Neural crest cell (in vitro differentiated cells): ENCODE results near the gene THRB. TPM values are rescaled to one million over a fixed set of nuclear protein-coding genes. Genes with fewer than 3 reads are reported as not detected.

Experiments used
- DNase-seq: peaks from one replicate; pipeline ENCODE4 v3.0.0; 2021; ENCODE audit warnings: low read depth, mixed read lengths, low spot score
- H3K27ac Mint-ChIP-seq: one replicate; pipeline ENCODE4 v1.8.0; 2021; ENCODE audit warnings: mild to moderate bottlenecking, mixed read lengths; ENCODE audit not compliant: unreplicated experiment
- H3K27me3 Mint-ChIP-seq: 2 replicates; pipeline ENCODE4 v1.8.0; 2021; ENCODE audit warnings: low read depth, mild to moderate bottlenecking, mixed read lengths
- H3K36me3 Mint-ChIP-seq: 2 replicates; pipeline ENCODE4 v1.8.0; 2021; ENCODE audit warnings: low read depth, mild to moderate bottlenecking, mixed read lengths
- H3K4me1 Mint-ChIP-seq: 2 replicates; pipeline ENCODE4 v1.8.0; 2021; ENCODE audit warnings: mixed read lengths
- H3K4me3 Mint-ChIP-seq: one replicate; pipeline ENCODE4 v1.8.0; 2021; ENCODE audit warnings: mild to moderate bottlenecking, mixed read lengths
- H3K9me3 Mint-ChIP-seq: 2 replicates; pipeline ENCODE4 v1.8.0; 2021; ENCODE audit warnings: mixed read lengths
- CTCF ChIP-seq: fragments of 200-600 bp; sonication (generic); conservative IDR thresholded peaks from 2 replicates; pipeline ENCODE4 v1.5.0; 2021; ENCODE audit warnings: antibody characterized with exemption, mild to moderate bottlenecking
- total RNA-seq: library from RNA; stranded (reverse); gene quantifications from 2 replicates; pipeline ENCODE4 v1.2.1, GENCODE V29; 2021

The THRB gene
- total RNA-seq, 1 donor from 2014 or later, result 0.65 TPM

GRCh38 chr3:24437326-24437725 lies 57.3 kb downstream of the THRB start:
- no peaks in the 10 kb centered on the region for H3K36me3 Mint-ChIP-seq
- no peak for DNase-seq
- no peaks in the 10 kb centered on the region for H3K4me1 Mint-ChIP-seq
- H3K9me3 Mint-ChIP-seq, result no peaks in the 10 kb centered on the region
- TF ChIP-seq CTCF, result no peak
- no peak overlapping the region for H3K27ac Mint-ChIP-seq
- no peak overlapping the region for H3K4me3 Mint-ChIP-seq
- H3K27me3 Mint-ChIP-seq, result no peaks in the 10 kb centered on the region

- Mint-ChIP-seq H3K4me3 (no peak overlapping the region), H3K9me3 (no peaks in the 10 kb centered on the region), H3K27ac (no peak overlapping the region), H3K27me3 (no peaks in the 10 kb centered on the region), H3K4me1 (no peaks in the 10 kb centered on the region), H3K36me3 (no peaks in the 10 kb centered on the region)
- no peak for DNase-seq
- TF ChIP-seq CTCF, result no peak
Measured at GRCh38 chr3:24435584-24435983, 59.1 kb downstream of the THRB start.

GRCh38 chr3:24434651-24435050 lies 60.0 kb downstream of the THRB start:
- Mint-ChIP-seq H3K9me3 (no peaks in the 10 kb centered on the region), H3K4me3 (no peak overlapping the region), H3K4me1 (no peaks in the 10 kb centered on the region), H3K27ac (no peak overlapping the region), H3K27me3 (no peaks in the 10 kb centered on the region), H3K36me3 (no peaks in the 10 kb centered on the region)
- DNase-seq, result no peak
- TF ChIP-seq CTCF, result no peak

- Mint-ChIP-seq H3K9me3 (no peaks in the 10 kb centered on the region), H3K4me1 (no peaks in the 10 kb centered on the region), H3K36me3 (no peaks in the 10 kb centered on the region), H3K27ac (no peak overlapping the region), H3K4me3 (no peak overlapping the region), H3K27me3 (no peaks in the 10 kb centered on the region)
- no peak for DNase-seq
- TF ChIP-seq CTCF, result no peak
Measured at GRCh38 chr3:24433838-24434591, 60.6 kb downstream of the THRB start.

GRCh38 chr3:24432989-24433388 lies 61.7 kb downstream of the THRB start:
- Mint-ChIP-seq H3K9me3 (no peaks in the 10 kb centered on the region), H3K27ac (no peak overlapping the region), H3K4me1 (no peaks in the 10 kb centered on the region), H3K36me3 (no peaks in the 10 kb centered on the region), H3K4me3 (no peak overlapping the region), H3K27me3 (no peaks in the 10 kb centered on the region)
- no peak for TF ChIP-seq CTCF
- no peak for DNase-seq
